NCI-H2171 (cell line): Measurements from ENCODE around the gene B4GALNT3.

Experiments used
- DNase-seq: peaks from one replicate; lab custom pipeline; 2025; lab: John Stamatoyannopoulos, UW

B4GALNT3 gene

GRCh38 chr12:508795-509194 is 49.1 kb downstream of the B4GALNT3 start:
- DNase-seq = no peak

GRCh38 chr12:509500-509899 is 49.8 kb downstream of the B4GALNT3 start:
- no peak for DNase-seq

GRCh38 chr12:510071-510825 is 50.5 kb downstream of the B4GALNT3 start:
- no peak for DNase-seq

GRCh38 chr12:512933-513332 is 53.2 kb downstream of the B4GALNT3 start:
- DNase-seq = no peak

- no peak for DNase-seq
Measured at GRCh38 chr12:513446-513845, 53.7 kb downstream of the B4GALNT3 start.

GRCh38 chr12:517538-517937 is 57.8 kb downstream of the B4GALNT3 start:
- no peak for DNase-seq

- no peak for DNase-seq
Measured at GRCh38 chr12:520119-520518, 60.4 kb downstream of the B4GALNT3 start.

GRCh38 chr12:522692-523378 is 63.1 kb downstream of the B4GALNT3 start:
- no peak for DNase-seq

GRCh38 chr12:524167-524951 is 64.6 kb downstream of the B4GALNT3 start:
- peak; percentile 65 for DNase-seq

GRCh38 chr12:526089-526488 is 66.3 kb downstream of the B4GALNT3 start:
- no peak for DNase-seq

- DNase-seq = peak; percentile 99
Measured at GRCh38 chr12:527241-527640, 67.5 kb downstream of the B4GALNT3 start.

- no peak for DNase-seq
Measured at GRCh38 chr12:527729-528128, 68.0 kb downstream of the B4GALNT3 start.

- peak; percentile 85 for DNase-seq
Measured at GRCh38 chr12:530308-530707, 70.6 kb downstream of the B4GALNT3 start.

- peak; percentile 99 for DNase-seq
Measured at GRCh38 chr12:530821-531220, 71.1 kb downstream of the B4GALNT3 start.

GRCh38 chr12:531951-532585 is 72.3 kb downstream of the B4GALNT3 start:
- no peak for DNase-seq

- no peak for DNase-seq
Measured at GRCh38 chr12:532908-533565, 73.3 kb downstream of the B4GALNT3 start.

GRCh38 chr12:533718-534117 is 74.0 kb downstream of the B4GALNT3 start:
- DNase-seq = no peak

- no peak for DNase-seq
Measured at GRCh38 chr12:534216-534615, 74.5 kb downstream of the B4GALNT3 start.

- no peak for DNase-seq
Measured at GRCh38 chr12:535396-535795, 75.7 kb downstream of the B4GALNT3 start.

GRCh38 chr12:536751-537245 is 77.1 kb downstream of the B4GALNT3 start:
- no peak for DNase-seq

GRCh38 chr12:537772-538171 is 78.0 kb downstream of the B4GALNT3 start:
- peak; percentile 67 for DNase-seq
